Measurements from ENCODE around the gene TCF4.

DNA sequence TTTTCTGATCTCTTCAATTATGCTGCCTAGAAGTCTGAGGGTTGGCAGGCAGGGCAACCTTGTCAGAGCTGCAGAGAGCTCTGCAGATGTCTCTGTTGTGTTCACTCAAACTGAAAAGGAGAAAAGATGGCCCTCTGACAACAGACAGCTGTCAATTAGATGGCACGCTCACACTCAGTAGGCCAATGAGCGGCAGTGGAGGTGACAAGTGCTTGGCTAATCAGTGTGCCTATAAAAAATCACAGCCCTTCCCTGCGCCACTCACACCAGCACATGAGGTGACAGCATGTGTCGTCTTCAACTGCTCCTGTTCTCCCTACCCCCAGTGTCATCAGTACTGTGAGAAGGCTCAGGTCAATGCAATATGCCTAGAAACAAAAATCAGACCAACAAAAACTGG, 203.9 kb downstream of the TCF4 start:
- TF ChIP-seq CTCF (IDR thresholded peaks at IDR 0.05) (no peak), POLR2A (IDR thresholded peaks at IDR 0.05) (no peak)

Measured in suprapubic skin (tissue), 3 donors.